ENCODE results near the gene MZB1.

DNA sequence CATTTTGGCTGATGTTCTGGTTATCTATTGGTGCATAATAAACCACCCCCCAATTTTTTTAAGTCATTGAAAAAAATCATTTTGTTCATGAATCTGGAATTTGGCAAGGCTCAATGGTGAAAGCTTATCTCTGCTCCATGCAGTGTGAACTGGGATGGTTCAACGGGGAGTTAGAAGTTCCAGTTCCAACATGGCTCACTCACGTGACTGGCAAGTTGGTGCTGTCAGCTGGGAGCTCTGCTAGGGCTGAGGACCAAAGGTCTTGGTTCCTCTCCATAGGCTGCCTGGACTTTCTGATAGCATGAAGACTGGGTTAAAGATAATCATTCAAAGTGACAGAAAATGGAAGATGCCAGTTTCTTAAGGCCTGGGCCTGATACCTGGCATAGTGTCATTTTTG, 17.2 kb upstream of the MZB1 start:
- TF ChIP-seq, protein P1, sequence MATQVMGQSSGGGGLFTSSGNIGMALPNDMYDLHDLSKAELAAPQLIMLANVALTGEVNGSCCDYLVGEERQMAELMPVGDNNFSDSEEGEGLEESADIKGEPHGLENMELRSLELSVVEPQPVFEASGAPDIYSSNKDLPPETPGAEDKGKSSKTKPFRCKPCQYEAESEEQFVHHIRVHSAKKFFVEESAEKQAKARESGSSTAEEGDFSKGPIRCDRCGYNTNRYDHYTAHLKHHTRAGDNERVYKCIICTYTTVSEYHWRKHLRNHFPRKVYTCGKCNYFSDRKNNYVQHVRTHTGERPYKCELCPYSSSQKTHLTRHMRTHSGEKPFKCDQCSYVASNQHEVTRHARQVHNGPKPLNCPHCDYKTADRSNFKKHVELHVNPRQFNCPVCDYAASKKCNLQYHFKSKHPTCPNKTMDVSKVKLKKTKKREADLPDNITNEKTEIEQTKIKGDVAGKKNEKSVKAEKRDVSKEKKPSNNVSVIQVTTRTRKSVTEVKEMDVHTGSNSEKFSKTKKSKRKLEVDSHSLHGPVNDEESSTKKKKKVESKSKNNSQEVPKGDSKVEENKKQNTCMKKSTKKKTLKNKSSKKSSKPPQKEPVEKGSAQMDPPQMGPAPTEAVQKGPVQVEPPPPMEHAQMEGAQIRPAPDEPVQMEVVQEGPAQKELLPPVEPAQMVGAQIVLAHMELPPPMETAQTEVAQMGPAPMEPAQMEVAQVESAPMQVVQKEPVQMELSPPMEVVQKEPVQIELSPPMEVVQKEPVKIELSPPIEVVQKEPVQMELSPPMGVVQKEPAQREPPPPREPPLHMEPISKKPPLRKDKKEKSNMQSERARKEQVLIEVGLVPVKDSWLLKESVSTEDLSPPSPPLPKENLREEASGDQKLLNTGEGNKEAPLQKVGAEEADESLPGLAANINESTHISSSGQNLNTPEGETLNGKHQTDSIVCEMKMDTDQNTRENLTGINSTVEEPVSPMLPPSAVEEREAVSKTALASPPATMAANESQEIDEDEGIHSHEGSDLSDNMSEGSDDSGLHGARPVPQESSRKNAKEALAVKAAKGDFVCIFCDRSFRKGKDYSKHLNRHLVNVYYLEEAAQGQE (IDR thresholded peaks at IDR 0.05): no peak
- TF ChIP-seq, protein P2, sequence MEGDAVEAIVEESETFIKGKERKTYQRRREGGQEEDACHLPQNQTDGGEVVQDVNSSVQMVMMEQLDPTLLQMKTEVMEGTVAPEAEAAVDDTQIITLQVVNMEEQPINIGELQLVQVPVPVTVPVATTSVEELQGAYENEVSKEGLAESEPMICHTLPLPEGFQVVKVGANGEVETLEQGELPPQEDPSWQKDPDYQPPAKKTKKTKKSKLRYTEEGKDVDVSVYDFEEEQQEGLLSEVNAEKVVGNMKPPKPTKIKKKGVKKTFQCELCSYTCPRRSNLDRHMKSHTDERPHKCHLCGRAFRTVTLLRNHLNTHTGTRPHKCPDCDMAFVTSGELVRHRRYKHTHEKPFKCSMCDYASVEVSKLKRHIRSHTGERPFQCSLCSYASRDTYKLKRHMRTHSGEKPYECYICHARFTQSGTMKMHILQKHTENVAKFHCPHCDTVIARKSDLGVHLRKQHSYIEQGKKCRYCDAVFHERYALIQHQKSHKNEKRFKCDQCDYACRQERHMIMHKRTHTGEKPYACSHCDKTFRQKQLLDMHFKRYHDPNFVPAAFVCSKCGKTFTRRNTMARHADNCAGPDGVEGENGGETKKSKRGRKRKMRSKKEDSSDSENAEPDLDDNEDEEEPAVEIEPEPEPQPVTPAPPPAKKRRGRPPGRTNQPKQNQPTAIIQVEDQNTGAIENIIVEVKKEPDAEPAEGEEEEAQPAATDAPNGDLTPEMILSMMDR (IDR thresholded peaks at IDR 0.05; ENCODE audit: low read depth, low read length, missing input control): no peak
- TF ChIP-seq, protein P3, sequence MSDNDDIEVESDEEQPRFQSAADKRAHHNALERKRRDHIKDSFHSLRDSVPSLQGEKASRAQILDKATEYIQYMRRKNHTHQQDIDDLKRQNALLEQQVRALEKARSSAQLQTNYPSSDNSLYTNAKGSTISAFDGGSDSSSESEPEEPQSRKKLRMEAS (IDR thresholded peaks at IDR 0.05): no peak
- TF ChIP-seq GABPA (IDR thresholded peaks at IDR 0.05 in 1 of 2, conservative IDR thresholded peaks at IDR 0.05 in 1 of 2) (no peak), JUND (IDR thresholded peaks at IDR 0.05) (no peak), TAF1 (conservative IDR thresholded peaks at IDR 0.05) (no peak), RAD21 (IDR thresholded peaks at IDR 0.05) (no peak), FOXA2 (IDR thresholded peaks at IDR 0.05) (no peak), FOXA1 (IDR thresholded peaks at IDR 0.05) (no peak), SP1 (IDR thresholded peaks at IDR 0.05) (no peak), HNF4G (IDR thresholded peaks at IDR 0.05) (no peak), EGR1 (IDR thresholded peaks at IDR 0.05; ENCODE audit: low read depth in 2 of 2) (no peak)
